Caki2 (cell line): ENCODE data around the gene TANC2. TPM values are rescaled to one million over a fixed set of nuclear protein-coding genes. Genes with fewer than 3 reads are reported as not detected.

ENCODE experiments used
- DNase-seq: peaks from one replicate; pipeline ENCODE4 v3.0.0-alpha.2; 2015; ENCODE audit warnings: low read depth
- in situ Hi-C: cut with HindIII; loops from 2 replicates; pipeline ENCODE4 v1.10.0; 2016; ENCODE audit warnings: low sequenced_read_pairs, low pct_unique_long_range_greater_than_20kb, mixed read lengths
- total RNA-seq: library from RNA; depleted of rRNA; stranded (reverse); fragments of >200 nt; shearing (Covaris generic); gene quantifications from 2 replicates; pipeline ENCODE4 v1.2.3, GENCODE V29; 2014; ENCODE audit warnings: low replicate concordance; rRNA removed

TANC2 gene
- total RNA-seq, 1 experiment from 2014 or later: 4.8 TPM

DNA sequence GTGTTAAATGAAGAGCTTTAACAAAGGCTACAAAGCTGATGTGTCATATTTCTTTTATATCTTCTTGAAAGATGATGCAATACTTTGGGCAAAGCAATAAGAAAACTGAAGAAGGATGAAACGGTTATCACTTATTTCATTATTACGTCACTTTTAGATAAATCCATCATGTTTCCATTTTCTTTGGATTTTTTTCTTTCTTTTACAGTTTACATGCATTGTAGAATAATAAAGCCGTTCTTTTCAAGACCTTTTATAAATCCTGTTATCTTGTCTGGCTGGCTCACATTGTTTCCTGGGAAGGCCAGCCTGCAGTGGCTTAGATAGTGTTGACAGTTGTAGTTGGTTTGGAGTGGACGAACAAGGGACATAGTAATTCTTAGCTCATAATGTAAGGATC lies 28.9 kb downstream of the TANC2 start:
- in situ Hi-C loops: no loop called here
- no peak for DNase-seq

DNA sequence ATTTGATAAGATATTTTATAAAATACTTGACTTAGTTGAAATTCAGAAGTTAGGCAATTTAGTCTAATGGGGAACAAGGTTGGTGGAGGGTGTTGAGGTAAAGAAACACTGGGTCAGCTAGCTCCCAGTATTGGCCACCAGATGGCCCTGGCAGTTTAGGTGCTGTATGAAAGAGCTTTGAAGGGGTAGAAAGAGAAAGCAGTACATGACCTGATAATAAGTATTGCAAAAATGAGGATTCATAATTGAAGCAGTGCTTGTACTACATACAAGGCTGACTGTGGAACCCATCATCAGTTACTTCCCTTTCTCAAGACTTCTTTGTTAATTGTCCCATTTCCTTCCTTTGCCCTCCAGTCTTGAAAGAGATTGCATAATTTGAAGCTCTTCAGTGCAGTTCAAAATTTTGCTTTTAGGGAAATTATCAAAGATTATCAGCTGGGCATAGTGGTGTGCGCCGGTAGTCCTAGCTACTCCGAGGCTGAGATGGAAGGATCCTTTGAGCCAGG lies 29.4 kb downstream of the TANC2 start:
- peak; percentile 14 for DNase-seq
- in situ Hi-C loops: no loop called here

DNA sequence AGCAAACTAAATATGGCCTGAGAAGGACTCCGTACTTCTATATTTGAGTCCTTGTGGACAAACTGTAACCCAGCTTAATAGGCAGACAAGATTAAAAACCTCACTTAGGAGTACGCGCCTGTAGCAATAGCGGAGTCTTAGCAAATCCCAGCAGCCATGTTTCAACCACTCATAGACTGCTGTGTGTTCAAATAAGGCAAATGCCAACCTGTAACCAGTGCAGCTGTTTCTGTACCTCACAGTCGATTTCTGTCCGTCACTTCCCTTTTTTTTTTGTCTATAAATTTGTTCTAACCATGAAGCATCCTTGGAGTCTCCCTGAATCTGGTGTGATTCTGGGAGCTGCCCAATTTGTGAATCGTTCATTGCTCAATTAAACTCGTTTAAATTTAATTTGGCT lies 30.2 kb downstream of the TANC2 start:
- DNase-seq: no peak
- in situ Hi-C loops: no loop called here

DNA sequence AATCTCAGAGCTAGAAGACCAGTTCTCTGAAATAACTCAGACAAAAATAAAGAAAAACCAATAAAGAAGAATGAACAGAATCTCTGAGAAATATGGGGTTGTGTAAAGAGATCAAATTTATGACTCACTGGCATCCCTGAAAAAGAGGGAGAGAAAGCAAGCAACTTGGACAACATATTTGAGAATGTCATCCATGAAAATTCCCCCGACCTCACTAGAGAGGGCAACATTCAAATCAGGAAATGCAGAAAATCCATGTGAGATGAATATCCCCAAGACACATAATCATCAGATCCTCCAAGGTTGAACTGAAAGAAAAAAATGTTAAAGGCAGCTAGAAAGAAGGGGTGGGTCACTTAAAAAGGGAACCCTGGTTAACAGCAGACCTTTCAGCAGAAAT lies 32.1 kb downstream of the TANC2 start:
- in situ Hi-C loops: no loop called here

DNA sequence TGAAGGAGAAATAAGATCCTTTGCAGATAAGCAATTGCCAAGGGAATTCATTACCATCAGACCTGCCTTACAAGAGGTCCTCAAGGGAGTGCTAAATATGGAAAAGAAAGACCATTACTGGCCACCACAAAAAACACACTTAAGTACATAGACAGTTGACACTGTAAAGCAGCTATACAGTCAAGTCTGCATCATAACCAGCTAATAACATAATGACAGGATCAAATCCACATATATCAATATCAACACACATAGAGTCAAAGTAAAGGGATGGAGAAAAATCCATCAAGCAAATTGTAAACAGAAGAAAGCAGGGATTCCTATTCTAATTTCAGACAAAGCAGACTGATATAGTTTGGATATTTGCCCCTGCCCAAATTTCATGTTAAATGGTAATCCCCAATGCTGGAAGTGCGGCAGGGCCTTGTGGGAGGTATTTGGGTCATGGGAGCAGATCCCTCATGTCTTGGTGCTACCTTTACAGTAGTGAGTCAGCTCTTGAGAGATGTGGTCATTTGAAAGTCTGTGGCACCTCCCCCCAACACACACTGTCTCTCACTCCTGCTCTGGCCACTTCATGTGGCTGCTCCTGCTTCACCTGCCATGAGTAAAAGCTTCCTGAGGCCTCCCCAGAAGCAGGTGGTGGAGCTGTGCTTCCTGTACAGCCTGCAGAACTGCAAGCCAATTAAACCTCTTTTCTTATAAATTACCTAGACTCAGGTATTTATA lies 32.8 kb downstream of the TANC2 start:
- in situ Hi-C loops: no loop called here
- DNase-seq: no peak

More for the DNA sequence above, 32.1 kb downstream of the TANC2 start:
- no peak for DNase-seq

DNA sequence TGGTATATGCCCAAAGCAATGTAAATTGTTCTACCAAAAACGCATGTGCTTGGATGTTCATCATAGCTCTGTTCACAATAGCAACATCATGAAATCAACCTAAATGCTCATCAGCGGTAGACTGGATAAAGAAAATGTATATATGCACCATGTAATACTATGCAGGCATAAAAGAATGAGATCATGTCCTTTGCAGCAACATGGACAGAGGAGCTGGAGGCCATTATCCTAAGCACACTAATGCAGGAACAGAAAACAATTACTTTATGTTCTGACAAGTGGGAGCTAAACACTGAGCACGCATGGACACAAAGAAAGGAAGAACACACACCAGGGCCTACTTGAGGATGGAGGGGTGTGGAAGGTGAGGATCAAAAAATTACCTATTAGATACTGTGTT lies 33.7 kb downstream of the TANC2 start:
- in situ Hi-C loops: no loop called here
- DNase-seq: no peak

DNA sequence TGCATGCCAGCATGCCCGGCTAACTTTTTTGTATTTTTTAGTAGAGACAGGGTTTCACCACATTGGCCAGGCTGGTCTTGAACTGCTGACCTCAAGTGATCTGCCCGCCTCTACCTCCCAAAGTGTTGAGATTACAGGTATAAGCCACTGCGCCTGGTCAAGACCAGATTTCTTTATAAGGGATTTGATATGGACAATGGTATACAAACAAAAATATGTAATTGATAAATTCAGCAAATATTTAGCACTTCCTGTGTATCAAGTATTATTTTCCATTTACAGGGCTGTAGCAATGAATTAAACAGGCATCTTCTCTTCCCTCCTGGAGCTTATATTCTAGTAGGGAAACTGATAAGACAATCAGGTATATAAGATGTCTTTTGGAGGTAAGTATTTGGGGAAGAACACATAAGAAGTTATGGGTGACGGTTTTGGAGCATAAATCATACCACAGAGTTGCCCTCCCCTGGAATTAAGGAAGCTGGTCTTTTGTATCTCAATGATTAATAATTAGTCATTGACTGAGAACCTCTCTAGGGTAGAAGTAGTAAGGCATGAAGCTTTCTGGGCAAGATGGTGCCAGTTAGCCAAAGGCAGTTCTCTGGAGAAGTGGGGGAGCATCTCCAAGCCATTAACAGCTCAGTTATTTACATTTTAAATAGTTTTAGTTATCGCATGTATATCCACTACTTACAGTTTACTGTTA lies 35.8 kb downstream of the TANC2 start:
- DNase-seq: no peak
- in situ Hi-C loops: no loop called here

DNA sequence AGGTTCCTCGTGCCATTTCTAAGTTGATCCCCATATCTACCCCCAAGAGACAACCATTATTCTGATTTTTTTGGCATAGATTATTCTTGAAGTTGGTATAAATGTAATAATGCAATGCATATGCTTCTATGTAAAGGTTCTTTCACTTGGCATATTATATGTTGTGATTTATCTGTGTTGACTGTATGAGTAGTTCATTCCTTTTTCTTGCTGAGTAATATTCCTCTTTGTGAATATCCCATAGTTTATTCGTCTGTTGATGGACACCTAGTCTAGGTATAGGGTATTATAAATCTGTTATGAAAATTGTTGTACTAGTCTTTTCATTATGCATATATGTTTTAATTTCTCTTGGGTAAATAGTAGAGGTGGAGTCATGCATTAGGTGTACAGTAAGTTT lies 36.6 kb downstream of the TANC2 start:
- in situ Hi-C loops: no loop called here

DNA sequence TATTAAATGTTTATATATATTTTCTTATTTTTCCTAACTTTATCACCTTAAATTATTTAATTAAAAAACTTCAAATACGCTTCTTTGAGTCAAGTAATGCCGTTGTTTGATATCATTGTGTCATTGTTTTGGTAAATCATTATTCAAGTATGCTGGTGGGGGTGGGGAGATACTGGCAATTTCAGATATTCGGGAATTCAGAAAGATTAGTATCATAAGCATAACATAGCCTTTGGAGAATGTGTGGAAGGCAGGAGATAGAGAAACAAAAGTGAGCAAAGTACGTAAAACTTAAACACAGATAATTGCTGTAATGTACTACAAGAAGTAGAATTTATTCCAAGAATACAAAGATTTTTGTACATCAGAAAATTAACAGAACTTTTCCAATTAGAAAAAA lies 49.8 kb downstream of the TANC2 start:
- DNase-seq: no peak
- in situ Hi-C loops: no loop called here

More for the DNA sequence above, 36.6 kb downstream of the TANC2 start:
- no peak for DNase-seq

Other genes with a start within 250 kb of the TANC2 start
- gene MARCHF10, start 157.9 kb upstream of the TANC2 start, total RNA-seq: not detected in 2 replicates